GM19372 (cell line): ENCODE data around the gene ETFB.

ENCODE experiments used
- ATAC-seq: cut with Tn5 transposase; IDR thresholded peaks from one replicate; pipeline ENCODE4 v1.9.1; 2021; ENCODE audit warnings: mild to moderate bottlenecking, low read depth, moderate library complexity; ENCODE audit not compliant: unreplicated experiment

ETFB gene

DNA sequence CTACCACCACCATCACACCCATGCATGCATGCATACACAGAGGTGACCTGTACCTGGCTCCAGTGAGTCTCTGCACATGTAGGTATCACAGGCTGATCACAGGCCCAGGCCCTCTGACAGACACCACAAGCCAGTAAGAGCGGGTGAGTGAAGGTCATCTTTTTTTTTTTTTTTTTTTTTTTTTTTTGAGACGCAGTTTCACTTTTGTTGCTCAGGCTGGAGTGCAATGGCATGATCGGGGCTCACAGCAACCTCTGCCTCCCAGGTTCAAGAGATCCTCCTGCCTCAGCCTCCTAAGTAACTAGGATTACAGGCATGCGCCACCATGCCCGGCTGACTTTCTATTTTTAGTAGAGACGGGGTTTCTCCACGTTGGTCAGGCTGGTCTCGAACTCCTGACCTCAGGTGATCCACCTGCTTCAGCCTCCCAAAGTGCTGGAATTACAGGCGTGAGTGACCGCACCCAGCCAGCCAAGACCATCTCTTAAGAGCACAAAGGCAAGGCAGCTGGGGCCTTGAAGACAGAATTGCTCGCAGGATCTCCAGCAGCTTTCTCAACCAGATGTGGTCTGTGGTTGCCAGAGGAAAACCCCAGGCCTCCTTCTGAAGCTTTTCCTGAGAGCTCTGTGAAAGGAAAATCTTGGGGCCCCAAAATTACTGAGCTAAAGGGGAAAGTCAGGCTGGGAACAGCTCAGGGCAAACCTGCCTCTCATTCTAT is 9.5 kb upstream of the ETFB start:
- ATAC-seq: no peak

DNA sequence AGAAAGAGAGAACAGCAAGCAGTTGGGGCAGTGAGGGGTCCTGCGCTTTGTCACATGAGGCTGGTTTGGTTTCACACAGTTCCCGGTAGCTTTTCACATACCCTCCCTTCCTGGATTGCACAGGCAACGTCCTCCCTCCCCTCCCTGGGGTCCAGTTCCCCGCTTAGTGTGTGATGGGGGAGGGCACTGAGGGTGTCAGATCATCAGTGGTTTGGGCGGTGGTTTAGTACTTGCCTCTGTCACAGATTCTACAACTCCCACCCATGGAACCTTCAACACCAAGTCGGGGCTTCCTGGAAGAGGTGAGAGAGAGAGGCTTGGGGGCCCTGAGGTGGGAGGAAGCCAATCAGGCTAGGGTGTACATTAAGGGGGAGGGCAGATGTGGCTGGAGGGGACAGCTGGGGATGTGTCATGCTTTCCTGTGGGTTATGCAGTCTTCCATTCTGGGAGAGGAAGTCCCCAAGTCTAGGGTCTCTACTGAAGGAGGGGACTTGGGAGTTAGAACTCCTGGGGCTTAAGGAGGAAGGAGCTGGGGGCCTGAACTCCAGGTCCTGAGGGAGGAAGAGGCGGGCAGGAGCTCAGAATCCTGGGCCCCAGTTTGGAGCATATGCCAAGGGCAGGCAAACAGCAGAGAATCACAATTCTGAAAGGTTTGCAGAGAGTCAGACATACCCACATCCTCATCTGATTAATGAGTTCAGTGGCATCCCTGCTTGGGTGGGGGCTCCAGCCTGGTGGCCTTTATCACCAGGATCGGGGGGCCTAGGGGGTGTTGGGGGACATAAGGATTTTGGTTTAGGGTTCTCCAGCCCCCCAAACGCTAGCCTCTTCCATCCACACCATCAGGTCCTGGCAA is 6.7 kb upstream of the ETFB start, which contains the start of gene NKG7:
Gene NKG7, minus strand, starts transcription at position 6 of the 856 bp plus-strand sequence. CDS start 119 bp downstream, outside the sequence.
- ATAC-seq: no peak

DNA sequence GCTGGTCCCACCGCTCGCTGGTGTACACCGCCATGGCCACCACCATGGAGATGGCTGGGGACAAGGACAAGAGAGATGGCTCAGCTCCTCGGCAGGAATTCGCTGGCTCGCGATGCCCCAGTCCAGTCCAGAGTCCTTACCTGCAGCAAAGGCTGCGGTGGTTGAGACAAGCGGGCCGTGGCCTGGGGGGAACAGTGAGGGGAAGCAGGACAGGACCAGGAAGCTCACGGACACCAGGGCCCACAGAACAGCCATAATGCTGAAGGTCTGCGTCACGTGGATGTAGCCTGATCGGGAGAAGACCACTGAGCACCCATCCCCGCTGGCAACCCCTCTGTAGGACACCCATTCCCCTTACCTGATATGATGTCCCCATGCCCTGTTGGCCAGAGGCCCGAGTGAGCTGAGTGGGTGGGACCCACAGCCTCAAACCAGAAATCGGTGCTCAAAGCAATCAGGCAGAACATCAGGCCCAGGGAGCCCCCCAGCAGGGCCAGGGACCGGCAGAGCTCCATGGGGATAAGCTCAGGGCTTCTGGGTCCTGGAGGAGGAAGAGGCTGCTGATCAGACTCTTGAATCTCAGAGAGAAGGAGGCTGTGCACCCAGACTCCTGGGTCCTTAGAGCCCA is 5.9 kb upstream of the ETFB start:
- no peak for ATAC-seq

DNA sequence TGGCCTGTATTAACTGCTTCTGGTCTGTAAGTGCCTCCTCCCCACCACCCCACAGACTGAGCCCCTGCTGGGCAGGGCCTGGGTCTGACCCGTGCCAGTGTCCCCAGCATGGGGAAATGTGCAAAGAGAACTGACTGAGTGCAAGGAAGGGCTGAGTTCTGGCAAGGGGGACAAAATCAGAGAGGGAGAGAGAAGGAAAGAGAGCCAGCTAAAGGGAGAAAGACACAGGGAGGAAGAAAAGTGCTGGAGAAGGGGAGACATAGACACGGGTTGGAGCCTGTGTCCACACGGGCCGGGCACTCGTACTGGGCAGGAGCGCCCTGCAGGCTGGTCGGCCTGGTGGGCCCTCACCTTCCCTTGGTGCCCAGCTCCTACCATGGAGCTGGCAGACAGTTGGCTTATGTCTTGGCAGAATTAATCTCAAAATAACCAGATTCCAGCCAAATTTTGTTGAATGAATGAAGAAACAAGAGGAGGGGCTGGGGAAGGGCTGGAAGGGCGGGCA is 5.0 kb upstream of the ETFB start:
- no peak for ATAC-seq

DNA sequence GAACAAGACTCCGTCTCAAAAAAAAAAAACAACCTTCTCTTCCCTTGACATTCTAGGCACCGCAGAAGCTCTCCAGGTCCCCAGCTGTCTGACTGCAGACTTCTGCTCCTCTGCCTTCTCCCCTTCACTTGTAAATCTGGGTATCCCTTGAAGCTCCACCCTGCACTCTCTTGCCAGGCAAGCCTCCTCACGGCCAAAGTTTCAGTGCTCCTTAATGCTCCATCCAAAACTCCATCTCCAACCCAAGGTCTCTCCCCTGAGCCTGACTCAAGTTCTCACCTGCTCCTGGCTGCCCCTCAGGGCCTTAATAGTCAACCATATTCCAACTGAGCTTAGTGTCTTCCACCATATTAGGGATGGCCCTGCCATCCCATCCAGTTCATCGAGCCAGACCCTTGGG is 4.0 kb upstream of the ETFB start:
- no peak for ATAC-seq

DNA sequence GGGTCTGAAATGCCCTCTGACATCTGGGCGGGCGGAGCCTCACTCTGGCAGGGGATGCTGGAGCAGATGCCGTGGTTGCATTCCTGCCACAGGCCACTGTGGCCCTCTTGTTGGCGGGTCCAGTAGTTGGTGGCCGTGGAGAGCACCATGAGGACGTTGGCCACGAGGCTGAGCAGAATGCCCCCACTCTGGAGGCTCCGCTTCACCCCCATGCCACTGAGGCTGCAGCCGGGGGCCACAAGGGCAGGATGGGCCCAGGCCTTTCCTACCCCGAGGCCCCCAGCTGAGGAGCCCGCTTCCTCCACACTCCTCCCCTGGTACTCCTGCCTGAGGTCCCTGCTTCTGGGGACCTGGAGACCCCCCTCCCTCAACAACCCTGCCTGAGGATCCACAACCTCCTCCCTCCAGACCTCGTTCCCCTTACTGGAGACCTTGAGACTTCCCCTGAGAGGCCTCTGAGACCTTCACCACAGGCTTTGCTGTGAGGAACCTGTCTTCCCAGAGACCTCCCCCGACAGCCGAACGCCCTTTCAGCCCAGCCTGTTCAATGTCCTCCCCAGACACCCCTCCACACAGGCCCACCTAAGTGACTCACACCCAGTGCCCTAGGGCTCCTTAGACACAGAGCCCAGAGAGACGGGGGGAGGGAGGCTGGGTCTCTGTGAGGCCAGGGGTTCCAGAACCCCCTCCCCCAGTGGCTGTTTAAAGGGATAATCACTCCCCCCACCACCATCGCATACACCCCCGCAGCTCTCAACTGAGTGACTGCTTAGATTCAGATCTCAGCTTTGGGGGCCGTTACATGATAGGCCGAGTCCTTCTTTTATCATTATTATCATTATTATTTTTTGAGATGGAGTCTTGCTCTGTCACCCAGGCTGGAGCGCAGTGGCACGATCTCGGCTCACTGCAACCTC is 2.4 kb upstream of the ETFB start, which contains the start of gene CLDND2:
Gene CLDND2, minus strand, starts transcription at position 638 of the 917 bp plus-strand sequence. Its CDS starts 426 bp downstream, at position 212.
- ATAC-seq: no peak

DNA sequence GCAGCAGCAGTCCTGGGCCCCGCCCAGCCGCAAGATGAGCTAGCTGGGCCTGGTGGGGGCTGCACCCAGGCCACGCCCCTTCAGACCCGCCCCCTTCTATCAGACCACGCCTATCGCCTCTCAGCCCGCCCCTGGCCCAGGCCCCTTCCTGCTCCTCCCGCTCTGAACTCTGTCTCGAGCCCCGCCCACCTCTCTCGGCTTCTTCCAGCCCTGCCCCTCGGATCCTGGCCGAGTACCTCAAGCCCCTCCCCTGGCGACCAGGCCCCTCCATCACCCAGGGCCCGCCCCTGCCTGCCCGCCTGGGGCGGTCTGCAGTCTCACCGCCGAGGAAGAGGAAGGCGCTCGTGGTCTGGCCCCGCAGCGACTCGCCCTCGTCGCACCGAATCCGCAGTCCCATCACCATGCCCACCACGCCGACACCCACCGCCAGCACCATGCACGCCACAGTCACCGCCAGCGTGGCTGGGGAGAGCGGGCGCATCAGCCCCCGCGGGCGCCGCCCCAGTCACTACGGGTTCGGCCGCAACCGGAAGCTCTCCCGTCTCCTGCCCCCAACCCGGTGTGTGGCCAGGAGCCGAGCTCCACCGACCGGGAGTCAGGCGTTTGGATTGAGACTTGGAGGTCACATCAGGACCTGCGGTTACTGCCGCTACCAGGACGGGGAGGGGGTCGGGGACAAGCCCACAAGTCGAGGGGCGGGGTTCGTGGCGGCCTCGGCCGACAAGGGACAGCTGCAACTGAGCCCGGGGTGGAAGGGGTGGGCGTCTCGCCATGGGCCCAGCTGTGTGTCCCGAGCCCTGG is 1.6 kb upstream of the ETFB start:
- ATAC-seq: peak; percentile 73

DNA sequence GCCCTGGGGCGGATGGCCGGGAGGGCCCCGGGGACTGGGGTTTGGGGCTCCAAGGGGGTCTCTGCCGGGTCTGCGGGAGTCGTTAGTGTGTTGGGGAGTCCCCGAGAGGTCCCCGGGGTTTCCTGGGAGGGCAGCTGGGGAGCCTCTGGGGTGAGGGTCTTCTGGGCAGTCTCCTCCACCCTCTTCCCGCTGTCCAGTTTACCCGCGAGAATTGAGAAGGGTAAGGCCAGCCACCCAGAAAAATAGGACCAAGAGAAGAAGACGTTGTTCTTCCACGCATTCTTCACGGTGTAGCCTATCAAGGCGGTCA is 1.0 kb upstream of the ETFB start:
- no peak for ATAC-seq

DNA sequence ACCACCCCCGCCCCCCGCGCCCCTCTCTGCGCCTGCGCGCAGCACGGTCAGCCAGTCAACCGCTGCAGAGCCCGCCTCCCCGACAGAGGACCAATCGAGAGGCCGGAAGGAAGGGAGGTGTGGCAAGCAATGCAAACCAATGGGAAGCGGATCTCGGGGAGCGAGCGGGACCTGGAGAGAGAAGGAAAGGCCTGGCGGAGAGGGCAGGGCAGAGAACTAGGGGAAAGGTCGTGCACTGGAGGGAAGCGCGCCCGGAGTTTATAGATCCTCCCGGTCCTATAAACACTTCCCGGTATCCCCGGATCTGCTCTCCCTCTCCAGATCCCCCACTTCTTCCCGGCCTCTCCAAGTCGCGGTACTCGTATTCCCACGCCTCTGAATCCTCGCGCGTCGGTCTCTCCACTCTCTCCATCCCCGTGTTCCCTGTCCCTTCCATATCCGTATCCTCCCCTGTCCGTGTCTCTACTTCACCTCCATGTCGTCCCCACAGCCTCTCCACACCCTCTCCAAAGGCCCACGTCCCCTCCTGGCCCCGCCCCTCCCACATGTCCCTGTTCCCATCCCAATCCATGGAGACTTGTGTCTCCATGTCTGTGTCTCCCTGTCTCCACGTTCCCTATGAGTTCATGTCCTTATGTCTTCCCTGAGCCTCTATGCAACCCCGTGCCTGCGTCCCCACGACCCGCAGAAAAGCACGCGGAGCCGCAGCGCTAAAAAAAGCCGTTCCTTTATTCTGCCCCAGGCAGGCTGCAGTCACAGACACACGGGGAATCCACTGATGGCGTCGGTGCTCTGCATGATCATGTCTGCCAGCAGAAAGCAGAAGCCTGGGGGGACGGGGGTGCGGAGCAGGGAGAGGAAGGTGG is 434 bp upstream of the ETFB start:
- peak; percentile 40 for ATAC-seq

DNA sequence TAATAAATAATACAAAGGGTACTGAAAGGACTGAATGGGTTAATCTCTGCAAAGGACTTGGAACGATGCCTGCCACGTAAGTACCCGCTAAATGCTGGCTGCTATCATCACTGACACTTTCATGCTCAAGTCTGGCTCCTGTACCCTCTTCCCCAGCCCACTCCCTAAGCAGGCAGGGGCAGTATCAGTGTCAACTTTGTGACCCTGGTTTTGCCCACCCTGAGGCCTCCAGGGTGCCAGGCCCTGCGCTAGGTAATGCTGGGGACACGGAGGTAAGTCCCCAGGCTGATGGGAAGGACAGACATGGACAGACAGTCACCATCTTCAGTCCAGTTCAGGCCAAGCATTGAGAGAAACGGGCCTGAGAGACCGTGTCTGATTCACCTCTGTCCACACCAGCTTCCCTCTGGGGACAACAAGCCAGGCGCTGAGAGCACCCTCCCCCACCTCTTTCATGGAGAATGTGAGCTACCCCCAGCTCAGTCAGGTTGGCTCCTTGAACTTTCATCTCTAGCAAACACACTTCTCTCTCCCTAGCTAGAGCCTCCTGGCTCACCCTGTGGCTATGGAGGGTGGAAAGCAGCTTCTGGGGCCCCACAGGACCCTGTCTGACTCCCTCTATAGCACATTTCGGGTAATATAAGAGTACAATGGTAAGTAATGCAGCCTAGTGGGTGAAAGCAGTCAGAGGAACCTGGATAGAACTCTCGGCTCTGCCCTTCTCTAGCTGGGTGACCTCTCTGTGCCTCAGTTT is 800 bp downstream of the ETFB start:
- ATAC-seq: no peak

DNA sequence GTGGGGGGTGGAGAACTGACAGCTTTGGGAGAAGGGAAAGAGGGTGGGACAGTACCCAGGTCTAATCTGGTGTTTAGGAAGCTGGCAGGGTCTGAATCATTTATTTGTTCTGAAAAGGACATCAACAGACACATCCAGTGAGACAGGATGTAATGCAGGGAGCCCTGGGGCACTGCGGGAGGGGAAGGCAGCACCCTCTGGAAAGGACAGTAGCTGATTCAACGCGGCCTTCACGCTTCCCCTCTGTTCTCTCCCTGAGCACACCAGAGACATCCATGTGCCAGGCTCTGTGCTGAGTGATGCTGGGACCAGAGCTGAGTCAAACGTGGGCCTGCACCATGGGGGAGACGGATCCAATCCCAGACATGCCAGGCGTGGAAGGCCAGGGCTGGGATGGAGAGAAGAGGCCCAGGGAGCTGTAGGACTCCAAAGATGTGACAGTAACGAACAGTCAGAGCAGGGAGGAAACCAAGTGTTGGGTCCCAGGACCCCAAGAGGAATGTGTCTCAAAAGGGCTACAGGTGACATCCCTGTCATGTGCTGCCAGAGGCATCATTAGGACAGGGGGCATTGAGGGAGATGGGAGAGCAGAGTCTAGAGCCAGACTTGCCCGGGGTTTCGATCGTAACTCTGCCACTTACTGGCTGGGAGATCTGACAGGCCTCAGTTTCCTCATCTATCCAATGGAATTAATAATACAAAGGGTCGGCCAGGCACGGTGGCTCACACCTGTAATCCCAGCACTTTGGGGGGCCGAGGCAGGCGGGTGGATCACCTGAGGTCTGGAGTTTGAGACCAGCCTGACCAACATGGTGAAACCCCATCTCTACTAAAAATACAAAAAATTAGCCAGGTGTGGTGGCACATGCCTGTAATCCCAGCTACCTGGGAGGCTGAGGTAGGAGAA is 1.7 kb downstream of the ETFB start:
- ATAC-seq: no peak

DNA sequence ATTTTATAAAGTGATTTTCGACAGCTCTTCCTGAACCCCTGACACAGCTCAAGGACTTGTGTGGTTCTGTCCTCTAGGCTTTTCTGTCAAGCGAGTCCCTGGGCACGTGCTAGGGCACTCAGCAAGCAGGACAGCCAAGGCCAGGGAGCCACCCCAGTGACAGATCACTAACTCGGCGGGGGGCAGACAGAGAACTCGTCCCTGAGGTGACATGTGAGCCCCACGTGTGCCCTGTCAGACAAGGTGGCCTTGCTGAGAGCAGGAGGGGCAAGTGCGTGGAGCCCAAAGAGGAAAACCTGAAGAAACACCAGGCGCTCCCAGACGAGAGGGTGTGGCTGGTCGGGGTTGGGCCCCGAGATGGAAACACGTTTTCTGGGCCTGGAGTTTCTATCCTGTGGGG is 4.9 kb downstream of the ETFB start:
- ATAC-seq: no peak

DNA sequence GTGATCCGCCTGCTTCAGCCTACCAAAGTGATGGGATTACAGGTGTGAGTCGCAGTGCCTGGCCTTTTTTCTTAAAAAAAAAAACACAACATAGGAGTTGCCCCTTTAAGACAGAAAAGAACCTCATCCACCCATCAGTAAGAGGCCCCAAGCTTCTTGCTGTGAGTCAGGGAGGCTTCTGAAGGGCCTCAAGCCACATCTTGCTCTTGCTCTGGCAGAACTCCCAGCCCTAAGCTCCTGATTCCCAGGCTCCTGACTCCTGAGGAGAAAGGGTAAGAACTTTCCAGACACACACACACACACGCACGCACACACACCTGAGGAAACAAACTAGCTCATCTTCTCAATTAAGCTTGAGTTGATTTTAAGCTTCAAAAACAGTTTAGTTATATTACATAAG is 6.9 kb downstream of the ETFB start:
- ATAC-seq: no peak

DNA sequence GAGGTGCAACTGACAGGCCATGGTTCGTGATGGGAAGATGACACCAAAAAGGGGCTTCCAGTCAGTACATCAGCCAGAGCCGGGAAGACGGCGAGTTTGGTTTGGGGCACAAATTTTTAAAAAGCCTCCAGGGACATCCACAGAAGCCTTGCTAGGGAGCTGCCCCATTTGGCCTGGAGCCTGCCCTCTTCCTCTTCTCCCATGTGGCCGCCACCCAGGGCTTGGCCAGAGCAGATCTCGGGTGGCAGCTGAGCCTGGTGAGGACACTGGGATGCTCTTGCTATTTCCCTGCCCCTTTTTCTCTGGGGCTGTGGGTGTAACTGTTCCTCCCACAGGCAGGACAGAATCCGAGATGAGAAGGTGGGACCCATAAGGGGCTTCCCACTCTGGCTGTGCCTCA is 8.2 kb downstream of the ETFB start:
- no peak for ATAC-seq

DNA sequence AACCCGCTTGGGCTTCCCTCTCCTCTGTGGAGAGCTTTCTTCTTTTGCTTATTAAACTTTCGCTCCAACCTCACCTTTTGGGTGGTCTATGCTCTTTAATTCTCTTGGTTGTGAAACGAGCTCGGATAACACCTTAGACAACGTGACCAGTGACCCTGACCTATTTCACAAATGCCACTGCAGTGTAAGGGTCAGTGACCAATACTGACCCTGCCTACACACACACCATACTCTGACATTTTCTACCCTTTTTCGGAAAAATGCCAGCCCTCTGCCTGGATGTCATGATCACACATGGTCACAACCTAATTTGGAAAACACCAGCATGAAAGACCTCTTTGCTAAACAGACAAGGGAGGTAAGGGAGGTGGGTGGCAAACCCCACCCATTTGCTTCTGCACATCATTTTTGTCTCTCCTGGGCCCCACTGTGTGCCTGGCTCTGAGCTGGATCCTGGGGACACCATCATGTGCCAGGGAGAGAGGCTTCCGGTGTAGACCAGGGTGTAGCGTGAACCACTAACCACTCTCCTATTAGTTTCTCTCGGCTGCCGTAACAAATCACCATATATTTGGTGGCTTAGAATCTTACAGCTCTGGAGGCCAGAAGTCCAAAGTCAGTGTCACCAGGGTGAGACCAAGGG is 9.9 kb downstream of the ETFB start:
- no peak for ATAC-seq

DNA sequence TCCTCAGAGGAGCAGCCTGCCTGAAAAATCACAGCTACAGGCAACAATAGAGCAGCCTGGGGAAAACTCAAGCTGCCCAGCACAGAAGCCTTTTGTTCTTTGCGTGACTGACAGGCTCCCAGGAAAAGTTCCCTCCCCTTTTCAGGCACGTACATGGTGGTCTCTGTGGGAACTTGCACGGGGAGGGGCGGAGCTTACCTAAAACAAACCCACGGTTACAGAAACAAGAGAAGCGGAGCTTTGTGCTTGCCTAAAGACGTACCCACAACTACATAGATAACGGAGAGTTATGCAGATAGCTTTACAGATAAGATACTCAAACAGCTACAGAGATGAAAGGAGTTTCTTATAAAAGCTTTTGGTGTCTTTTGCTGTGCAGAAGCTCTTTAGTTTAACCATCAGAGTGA is 11.4 kb downstream of the ETFB start:
- no peak for ATAC-seq
